Endothelial cell of hepatic sinusoid (primary cell): ENCODE data around the gene SLC25A39.
"Not testable (repeated sequence)": the region's sequence is repeated elsewhere in the genome, so short reads cannot be mapped to it uniquely, and the experiment has no call there.

Source experiments
- in situ Hi-C: cut with HindIII; loops from 2 replicates; pipeline ENCODE4 v1.10.0; 2017; ENCODE audit warnings: low sequenced_read_pairs

SLC25A39 gene, protein sequence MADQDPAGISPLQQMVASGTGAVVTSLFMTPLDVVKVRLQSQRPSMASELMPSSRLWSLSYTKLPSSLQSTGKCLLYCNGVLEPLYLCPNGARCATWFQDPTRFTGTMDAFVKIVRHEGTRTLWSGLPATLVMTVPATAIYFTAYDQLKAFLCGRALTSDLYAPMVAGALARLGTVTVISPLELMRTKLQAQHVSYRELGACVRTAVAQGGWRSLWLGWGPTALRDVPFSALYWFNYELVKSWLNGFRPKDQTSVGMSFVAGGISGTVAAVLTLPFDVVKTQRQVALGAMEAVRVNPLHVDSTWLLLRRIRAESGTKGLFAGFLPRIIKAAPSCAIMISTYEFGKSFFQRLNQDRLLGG

GRCh38 chr17:44324571-44325275, at the start of gene SLC25A39:
Gene SLC25A39, minus strand, starts transcription at chr17:44324823. Its CDS starts 1,261 bp downstream, at chr17:44323562.
- in situ Hi-C loops: loop anchor here (5.0 kb wide), 1 partner anchor 52 kb away; no protein-coding TSS in a partner anchor

DNA sequence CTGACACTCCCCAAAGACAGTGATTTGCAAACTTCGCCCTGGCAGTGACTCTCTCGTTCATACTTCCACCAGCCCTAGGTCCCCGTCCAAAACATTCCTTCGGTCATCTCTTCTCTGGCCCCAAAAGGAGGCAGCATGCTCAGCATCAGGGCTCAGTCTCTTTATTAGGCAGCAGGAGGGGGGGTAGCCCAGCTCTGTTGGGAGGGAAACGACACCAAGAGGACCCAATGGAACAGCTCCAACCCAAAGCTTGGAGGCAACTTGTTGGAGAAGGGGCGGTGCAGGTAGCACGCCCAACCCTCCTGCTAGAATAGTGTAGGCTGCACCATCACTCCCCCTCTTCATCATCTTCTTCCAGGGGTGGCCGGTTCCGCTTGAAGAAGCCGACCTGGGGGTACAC, 47.4 kb upstream of the SLC25A39 start:
- in situ Hi-C loops: no loop called here

DNA sequence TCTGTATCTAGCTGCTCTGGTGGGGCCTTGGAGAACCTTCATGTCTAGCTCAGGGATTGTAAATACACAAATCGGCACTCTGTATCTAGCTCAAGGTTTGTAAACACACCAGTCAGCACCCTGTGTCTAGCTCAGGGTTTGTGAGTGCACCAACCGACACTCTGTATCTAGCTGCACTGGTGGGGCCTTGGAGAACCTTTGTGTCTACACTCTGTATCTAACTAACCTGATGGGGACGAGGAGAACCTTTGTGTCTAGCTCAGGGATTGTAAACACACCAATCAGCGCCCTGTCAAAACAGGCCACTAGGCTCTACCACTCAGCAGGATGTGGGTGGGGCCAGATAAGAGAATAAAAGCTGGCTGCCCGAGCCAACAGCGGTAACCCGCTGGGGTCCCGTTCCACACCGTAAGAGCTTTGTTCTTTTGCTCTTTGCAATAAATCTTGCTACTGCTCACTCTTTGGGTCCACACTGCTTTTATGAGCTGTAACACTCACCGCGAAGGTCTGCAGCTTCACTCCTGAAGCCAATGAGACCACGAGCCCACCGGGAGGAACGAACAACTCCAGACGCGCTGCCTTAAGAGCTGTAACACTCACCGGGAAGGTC, 44.9 kb upstream of the SLC25A39 start:
- in situ Hi-C loops: not testable (repeated sequence)

DNA sequence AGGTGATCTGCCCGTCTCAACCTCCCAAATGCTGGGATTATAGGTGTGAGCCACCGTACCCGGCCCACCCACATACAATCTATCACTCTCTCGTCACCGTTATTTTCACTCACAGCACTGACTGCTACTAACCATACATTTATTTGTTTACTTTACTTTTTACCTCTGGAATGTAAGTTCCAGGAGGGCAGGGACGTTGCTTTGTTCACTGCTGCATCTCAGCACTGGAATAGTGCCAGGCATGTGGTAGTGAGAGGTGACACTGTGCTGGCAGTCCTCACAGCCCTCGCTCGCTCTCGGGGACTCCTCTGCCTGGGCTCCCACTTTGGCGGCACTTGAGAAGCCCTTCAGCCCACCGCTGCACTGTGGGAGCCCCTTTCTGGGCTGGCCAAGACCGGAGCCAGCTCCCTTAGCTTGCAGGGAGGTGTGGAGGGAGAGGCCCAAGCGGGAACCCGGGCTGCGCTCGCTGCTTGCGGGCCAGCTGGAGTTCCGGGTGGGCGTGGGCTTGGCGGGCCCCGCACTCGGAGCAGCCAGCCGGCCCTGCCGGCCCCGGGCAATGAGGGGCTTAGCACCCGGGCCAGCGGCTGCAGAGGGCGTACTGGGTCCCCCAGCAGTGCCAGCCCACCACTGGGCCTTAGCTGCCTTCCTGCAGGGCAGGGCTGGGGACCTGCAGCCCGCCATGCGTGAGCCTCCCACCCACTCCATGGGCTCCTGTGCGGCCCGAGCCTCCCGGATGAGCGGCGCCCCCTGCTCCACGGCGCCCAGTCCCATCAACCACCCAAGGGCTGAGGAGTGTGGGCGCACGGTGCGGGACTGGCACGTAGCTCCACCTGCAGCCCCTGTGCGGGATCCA, 44.0 kb upstream of the SLC25A39 start:
- in situ Hi-C loops: not testable (repeated sequence)

DNA sequence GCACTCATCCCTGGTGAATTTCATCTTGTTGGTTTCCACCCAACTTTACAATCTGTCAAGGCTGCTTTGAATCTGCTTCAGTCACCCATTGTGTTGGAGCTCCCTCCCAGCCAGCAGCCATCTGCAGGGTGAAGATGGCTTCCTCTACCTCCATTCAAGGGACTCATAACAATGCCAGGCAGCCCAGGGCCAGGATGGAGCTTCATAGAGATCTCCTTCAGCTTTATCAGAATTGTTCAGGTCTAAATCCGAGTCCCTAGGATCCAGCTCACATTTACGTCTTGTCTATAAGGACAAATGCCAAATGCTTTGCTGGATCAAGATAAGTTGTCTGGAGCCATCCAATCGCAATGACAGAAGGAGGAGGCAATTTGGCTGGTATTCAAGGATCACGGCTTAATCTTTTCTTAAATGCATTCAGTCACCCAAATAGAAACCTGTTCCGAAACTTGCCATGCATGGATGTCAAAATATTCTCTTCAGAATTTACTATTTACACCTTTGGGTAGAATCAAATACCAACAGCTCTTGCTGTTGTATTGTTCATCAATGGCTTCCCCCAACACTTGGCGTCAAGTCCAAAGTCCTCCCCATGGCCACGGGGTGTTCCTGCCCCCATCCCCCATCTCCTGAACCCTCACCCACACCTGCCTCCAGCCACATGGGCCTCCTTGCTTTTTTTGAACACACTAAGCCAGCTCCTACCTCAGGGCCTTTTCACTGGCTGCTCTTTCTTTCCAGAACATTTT, 42.8 kb upstream of the SLC25A39 start:
- in situ Hi-C loops: no loop called here

DNA sequence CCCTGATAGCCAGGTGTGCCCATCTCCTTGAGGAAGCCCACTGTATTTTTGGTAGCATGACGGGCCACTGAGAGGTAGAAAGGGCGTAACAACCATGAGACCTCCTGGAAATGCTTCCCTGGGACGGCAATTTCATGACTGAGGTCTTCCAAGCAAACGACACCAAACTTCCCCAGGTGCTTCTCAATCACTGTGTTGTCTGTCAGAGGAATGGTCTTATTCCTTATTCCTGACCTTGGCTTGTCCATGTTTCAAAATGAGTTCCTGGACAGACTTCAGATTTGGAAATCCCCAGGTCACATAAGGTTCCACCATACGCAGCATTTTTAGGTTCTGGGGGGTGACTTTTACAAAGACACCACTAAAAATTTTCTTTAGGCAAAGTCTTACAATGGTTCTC, 40.4 kb upstream of the SLC25A39 start:
- in situ Hi-C loops: not testable (repeated sequence)

DNA sequence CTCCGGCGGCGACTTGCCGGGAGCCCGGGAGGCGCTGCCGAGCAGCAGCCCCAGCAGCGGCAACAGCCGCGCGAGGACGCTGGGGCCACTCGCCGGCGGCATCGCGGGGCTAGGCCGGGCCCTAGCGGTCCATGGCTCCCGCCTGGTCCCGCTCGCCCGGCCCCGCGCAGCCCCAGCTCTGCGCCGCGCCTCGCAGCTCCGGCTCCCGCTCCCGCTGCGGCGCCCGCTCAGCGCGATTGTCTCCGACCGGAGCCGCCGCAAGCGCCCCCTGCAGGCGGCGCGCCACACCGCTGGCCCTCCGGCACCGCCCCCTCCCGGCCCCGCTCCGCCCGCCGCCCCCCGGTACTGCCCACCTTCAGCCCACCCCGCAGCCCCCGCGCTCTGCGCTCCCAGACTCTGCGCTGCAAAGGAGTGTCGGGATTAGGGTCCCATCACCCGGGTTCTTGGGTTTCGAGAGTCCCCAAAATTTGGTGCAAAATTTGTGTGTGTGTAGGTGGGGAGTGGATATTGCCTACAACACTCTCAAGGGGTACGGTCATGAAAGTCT, 39.1 kb upstream of the SLC25A39 start, which contains the start of gene FAM171A2:
FAM171A2 (minus strand) TSS at position 241 of the 547 bp plus-strand sequence; CDS start at position 102, 139 bp downstream.
- in situ Hi-C loops: no loop called here

DNA sequence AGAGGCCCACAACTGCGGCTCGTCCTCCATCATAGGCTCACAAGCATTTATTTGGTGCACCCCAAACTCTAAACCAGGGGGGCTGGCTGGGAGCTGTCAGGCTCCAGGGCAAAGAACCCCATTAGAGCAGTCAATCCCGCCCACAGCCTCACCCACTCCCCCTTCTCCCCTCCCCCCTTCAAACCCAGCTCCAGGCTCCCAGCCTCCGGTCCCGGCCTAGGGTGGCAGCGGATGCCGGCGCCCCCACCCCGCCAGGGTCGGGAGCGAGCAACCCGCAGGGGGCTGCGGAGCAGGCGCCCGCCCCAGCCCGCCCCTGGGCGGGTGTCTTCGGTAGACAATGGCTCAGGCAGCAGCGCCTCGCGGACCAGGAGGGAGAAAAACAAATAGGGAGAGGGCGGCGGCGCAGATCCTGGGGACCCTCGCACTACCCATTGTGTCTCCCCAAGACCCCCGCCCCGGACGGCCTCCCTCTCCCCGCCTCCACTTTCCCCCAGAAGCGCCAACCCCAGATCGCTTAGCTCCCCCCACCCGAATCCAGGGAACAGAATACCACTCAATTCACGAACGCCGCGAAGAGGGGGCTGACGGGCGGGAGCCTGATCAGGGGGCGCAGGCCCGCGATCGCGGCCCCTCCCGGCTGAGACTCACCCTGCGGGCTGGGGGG, 38.5 kb upstream of the SLC25A39 start:
- in situ Hi-C loops: no loop called here

GRCh38 chr17:44362459-44362948, 37.9 kb upstream of the SLC25A39 start:
- in situ Hi-C loops: no loop called here

DNA sequence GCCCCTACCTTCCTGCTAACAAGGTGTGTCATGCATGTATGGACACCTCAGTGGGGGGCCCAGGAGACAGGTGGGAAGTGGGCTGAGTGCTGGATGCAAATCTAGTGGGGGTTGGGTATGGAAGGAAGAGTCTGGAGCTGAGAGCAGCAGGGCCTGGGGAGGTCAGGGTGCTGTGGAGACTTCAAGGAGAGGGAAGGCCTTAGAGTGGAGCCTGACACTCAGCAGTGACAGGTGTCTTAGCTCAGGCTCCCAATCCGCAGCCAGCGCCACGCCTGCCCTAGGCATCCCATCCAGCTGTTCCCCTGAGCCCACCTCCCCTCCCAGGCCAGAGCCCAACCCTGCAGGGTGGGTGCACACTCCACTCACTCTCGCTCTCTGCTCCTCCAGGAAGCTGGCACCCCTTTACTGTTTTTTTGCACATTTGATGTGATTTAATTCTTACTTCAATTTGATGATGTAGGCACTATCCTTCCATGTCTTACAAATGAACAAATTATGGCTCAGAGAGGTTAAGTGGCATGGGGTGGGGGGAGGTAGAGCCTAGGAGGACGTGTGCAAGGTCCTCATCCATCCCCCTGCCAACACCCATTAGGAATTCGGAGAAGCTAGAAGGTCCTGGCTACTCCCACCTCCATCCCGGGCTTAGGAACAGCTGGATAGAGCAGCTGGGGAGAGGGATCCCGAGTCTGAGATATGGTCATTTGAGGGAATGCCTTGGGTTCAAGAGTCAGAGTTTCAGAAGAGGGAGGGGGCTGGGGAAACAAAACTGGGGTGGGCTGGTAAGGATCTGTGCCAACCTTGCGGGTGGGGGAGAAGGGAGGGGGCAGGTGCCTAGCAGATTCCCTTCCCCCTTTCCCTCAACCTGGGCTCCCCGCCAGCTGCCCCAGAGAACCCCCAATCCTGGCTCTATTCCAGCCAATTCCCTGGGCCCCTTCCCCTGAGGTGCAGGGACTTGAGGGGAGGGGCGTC, 37.0 kb upstream of the SLC25A39 start:
- in situ Hi-C loops: no loop called here

GRCh38 chr17:44360826-44361225, 36.2 kb upstream of the SLC25A39 start:
- in situ Hi-C loops: no loop called here

DNA sequence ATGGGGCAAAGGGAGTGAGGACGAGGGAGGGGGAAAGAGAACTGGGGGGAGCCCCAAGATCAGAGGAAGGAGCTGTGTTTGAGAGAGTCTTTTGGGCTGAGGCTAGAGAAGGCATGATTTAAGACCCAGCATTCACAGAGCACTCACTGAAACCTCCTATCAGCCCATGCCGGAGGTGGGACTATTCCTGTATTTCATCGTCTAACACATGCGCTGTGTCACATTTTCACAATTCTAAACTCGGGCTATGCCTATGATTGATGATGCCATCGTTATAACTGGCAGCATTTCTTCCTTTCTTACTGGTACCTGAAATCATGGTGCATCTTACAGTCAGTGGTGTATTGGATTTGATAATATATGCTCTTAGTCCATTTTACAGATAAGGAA, 35.5 kb upstream of the SLC25A39 start:
- in situ Hi-C loops: no loop called here

DNA sequence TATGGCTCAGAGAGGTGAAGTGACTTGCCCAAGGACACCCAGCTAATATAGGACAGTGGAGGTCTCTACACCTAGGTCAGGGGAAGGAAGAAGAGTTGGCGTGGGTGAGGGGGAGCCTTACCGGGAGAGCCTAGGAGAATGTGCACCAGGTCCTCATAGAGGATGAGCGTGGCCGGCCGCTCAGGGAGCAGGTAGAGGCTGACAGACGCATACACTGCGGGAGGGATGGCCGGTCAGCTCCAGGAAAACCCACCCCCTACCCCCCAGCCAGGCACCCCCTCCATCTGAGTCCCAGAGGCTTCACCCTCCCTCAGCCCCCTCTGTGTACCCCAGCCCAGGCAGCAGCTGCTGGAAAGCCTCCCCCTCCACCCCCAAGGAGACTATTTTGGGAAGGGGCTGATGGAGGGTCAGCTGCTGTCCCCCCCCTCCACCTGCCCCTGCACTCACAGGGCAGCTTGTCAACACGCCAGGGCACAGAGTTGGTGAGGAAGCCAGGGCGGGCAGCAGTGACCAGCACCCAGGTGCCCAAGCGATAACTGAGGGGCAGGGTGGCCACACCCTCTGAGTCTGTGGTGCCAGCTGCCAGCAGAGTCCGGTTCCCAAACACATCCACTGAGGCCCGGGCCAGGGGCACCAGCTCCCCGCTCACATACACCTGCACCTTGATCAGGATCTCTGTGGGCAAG, 35.0 kb upstream of the SLC25A39 start:
- in situ Hi-C loops: no loop called here

DNA sequence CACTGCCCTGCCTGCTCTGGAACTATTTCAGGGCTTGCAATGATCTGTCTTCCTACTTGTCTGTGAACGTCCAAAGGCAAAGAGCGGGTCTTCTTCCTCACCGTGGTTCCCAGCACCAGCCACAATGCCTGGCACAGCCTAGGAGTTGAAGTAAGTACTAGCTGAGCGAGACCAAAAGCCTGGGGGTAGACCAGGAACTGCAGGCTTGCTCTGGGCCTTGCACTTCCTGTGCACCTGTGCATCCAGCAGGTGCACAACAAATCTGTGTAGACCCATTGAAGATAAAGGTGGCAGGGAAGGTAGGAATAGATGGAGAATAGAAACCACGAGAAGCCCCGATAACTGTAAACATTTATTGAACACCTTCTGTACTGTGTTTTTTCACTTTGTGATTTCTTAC, 34.4 kb upstream of the SLC25A39 start:
- in situ Hi-C loops: no loop called here

DNA sequence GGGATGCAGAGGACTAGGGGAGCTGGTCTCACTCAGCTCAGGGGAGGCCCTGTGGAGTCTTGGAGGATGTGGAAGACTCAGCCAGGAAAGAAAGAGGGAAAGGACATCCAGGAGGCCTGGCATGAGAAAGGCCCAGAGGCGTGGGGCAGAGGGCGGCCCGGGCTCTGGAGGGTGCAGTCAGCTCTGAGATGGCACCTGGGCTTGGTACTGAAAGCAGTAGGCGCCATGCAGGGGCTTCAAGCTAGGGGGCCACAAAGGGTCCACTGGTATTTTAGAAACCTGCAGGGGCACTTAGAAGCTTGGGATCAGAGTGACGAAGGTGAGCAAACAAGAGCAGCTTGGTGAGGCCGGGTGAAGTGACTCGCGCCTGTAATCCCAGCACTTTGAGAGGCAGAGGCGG, 33.4 kb upstream of the SLC25A39 start:
- in situ Hi-C loops: no loop called here

- in situ Hi-C loops: no loop called here
Measured at GRCh38 chr17:44356241-44356640, 31.6 kb upstream of the SLC25A39 start.

- in situ Hi-C loops: no loop called here
Measured at GRCh38 chr17:44355642-44356099, 31.0 kb upstream of the SLC25A39 start.
